SK-N-MC (cell line): ENCODE results near the gene CIROP.

Source experiments
- DNase-seq: peaks from one replicate; pipeline ENCODE4 v3.0.0-alpha.2; 2011; ENCODE audit warnings: low read depth, low spot score
- H3K27ac ChIP-seq: fragments of 200-600 bp; sonication (generic); 2 replicates; pipeline ENCODE4 v1.5.1; 2016; ENCODE audit warnings: mixed run types
- H3K36me3 ChIP-seq: fragments of 200-600 bp; sonication (generic); 2 replicates; pipeline ENCODE4 v1.6.1; 2017; ENCODE audit warnings: antibody characterized with exemption, low read length, mixed read lengths; ENCODE audit not compliant: insufficient read depth
- H3K4me3 ChIP-seq: fragments of 200-600 bp; sonication (generic); 2 replicates; pipeline ENCODE4 v1.5.1; 2016
- H3K9ac ChIP-seq: fragments of 200-600 bp; sonication (generic); 2 replicates; pipeline ENCODE4 v1.8.0; 2017; ENCODE audit warnings: mixed run types, mixed read lengths; ENCODE audit not compliant: insufficient read length
- H3K9me3 ChIP-seq: fragments of 200-600 bp; sonication (generic); 2 replicates; pipeline ENCODE4 v1.6.1; 2017; ENCODE audit warnings: low read depth, mild to moderate bottlenecking, antibody characterized with exemption, low read length, moderate library complexity, mixed read lengths
- EZH2 ChIP-seq: fragments of 200-600 bp; sonication (generic); IDR thresholded peaks from one replicate; pipeline ENCODE4 v1.6.1; 2017; ENCODE audit warnings: antibody characterized with exemption
- FOXP2 ChIP-seq: optimal IDR thresholded peaks from 2 replicates; pipeline ENCODE3; 2011; ENCODE audit warnings: mild to moderate bottlenecking, moderate library complexity; ENCODE audit not compliant: insufficient read depth; ENCODE audit errors: extremely low read length, control extremely low read depth
- POLR2AphosphoS5 ChIP-seq: IDR thresholded peaks from 2 replicates; pipeline ENCODE4 v1.6.1; 2012; ENCODE audit warnings: mild to moderate bottlenecking, low read depth, low read length, borderline replicate concordance

CIROP gene

GRCh38 chr14:23119363-23120327 lies 14.9 kb upstream of the CIROP start:
- H3K9ac ChIP-seq = no peak overlapping the region
- H3K27ac ChIP-seq = no peak overlapping the region
- H3K36me3 ChIP-seq = no peaks in the 10 kb centered on the region
- TF ChIP-seq EZH2 (no peak), POLR2AphosphoS5 (no peak), FOXP2 (no peak)
- no peaks in the 10 kb centered on the region for H3K9me3 ChIP-seq
- H3K4me3 ChIP-seq = no peak overlapping the region
- DNase-seq = no peak

GRCh38 chr14:23118506-23119362 lies 13.9 kb upstream of the CIROP start, which contains the start of gene CEBPE:
TSS of gene CEBPE (minus strand) at chr14:23119255. CDS start at chr14:23119091, 164 bp downstream.
- no peak within 1 kb of the TSS for H3K9ac ChIP-seq
- H3K36me3 ChIP-seq = no peaks in the 10 kb centered on the region
- TF ChIP-seq EZH2 (no peak), POLR2AphosphoS5 (no peak), FOXP2 (no peak)
- no peak within 1 kb of the TSS for H3K27ac ChIP-seq
- DNase-seq = no peak
- H3K4me3 ChIP-seq = no peak within 1 kb of the TSS
- H3K9me3 ChIP-seq = no peaks in the 10 kb centered on the region

- Histone ChIP-seq H3K4me3 (no peak overlapping the region), H3K9ac (no peak overlapping the region), H3K36me3 (no peaks in the 10 kb centered on the region), H3K27ac (no peak overlapping the region), H3K9me3 (no peaks in the 10 kb centered on the region)
- DNase-seq = no peak
- TF ChIP-seq POLR2AphosphoS5 (no peak), EZH2 (no peak), FOXP2 (no peak)
Observed at GRCh38 chr14:23117371-23118020, 12.7 kb upstream of the CIROP start.

- H3K27ac ChIP-seq = no peak overlapping the region
- H3K4me3 ChIP-seq = no peak overlapping the region
- no peaks in the 10 kb centered on the region for H3K36me3 ChIP-seq
- no peak for TF ChIP-seq FOXP2
- TF ChIP-seq EZH2 = no peak
- H3K9me3 ChIP-seq = no peaks in the 10 kb centered on the region
- H3K9ac ChIP-seq = no peak overlapping the region
- no peak for DNase-seq
Observed at GRCh38 chr14:23115918-23116317, 11.1 kb upstream of the CIROP start.

- no peak for DNase-seq
- no peak overlapping the region for H3K4me3 ChIP-seq
- H3K9me3 ChIP-seq = no peaks in the 10 kb centered on the region
- H3K9ac ChIP-seq = no peak overlapping the region
- H3K36me3 ChIP-seq = no peaks in the 10 kb centered on the region
- TF ChIP-seq POLR2AphosphoS5 (no peak), EZH2 (no peak), FOXP2 (no peak)
- H3K27ac ChIP-seq = no peak overlapping the region
Observed at GRCh38 chr14:23115039-23115731, 10.4 kb upstream of the CIROP start.

- H3K9me3 ChIP-seq = no peaks in the 10 kb centered on the region
- H3K36me3 ChIP-seq = no peaks in the 10 kb centered on the region
- no peak for DNase-seq
- H3K4me3 ChIP-seq = no peak overlapping the region
- no peak overlapping the region for H3K27ac ChIP-seq
- H3K9ac ChIP-seq = no peak overlapping the region
- TF ChIP-seq FOXP2 (no peak), EZH2 (no peak), POLR2AphosphoS5 (no peak)
Observed at GRCh38 chr14:23114669-23115038, 9.9 kb upstream of the CIROP start.

GRCh38 chr14:23114120-23114458 lies 9.3 kb upstream of the CIROP start:
- Histone ChIP-seq H3K27ac (no peak overlapping the region), H3K9me3 (no peaks in the 10 kb centered on the region), H3K9ac (no peak overlapping the region), H3K4me3 (no peak overlapping the region), H3K36me3 (no peaks in the 10 kb centered on the region)
- no peak for TF ChIP-seq FOXP2
- no peak for TF ChIP-seq EZH2
- no peak for TF ChIP-seq POLR2AphosphoS5
- DNase-seq = no peak

GRCh38 chr14:23113431-23114119 lies 8.8 kb upstream of the CIROP start:
- Histone ChIP-seq H3K9ac (no peak overlapping the region), H3K9me3 (no peaks in the 10 kb centered on the region), H3K27ac (no peak overlapping the region), H3K4me3 (no peak overlapping the region), H3K36me3 (no peaks in the 10 kb centered on the region)
- no peak for DNase-seq
- TF ChIP-seq EZH2 (no peak), POLR2AphosphoS5 (no peak), FOXP2 (no peak)
